Lower leg skin (tissue), 4 donors: Measurements from ENCODE around the gene CENPS. TPM values are rescaled to one million over a fixed set of nuclear protein-coding genes. Genes with fewer than 3 reads are reported as not detected.

Experiments used
- DNase-seq, 2 donors: peaks; one replicate each; pipeline ENCODE4 v3.0.0-alpha.2; 2019; ENCODE audit warnings: low spot score in 2 of 2
- H3K4me3 ChIP-seq: fragments of 200-600 bp; sonication (generic); 2 replicates; pipeline ENCODE4 v1.5.1; 2017; ENCODE audit warnings: mild to moderate bottlenecking, low read depth; ENCODE audit not compliant: poor library complexity, severe bottlenecking
- POLR2A ChIP-seq, 2 donors: fragments of 450-650 bp; IDR thresholded peaks; one replicate each; pipeline ENCODE4 v1.6.1; 2016 to 2017; ENCODE audit warnings: antibody characterized with exemption in 2 of 2, mild to moderate bottlenecking in 1 of 2, moderate library complexity in 1 of 2
- WGBS, 2 donors: methylation state at CpG; one replicate each; pipeline ENCODE4 v1.1.5; 2018; 5-methylcytosine and 5-hydroxymethylcytosine counted together
- intact Hi-C: fragments of 100-400 bp; cut with DNase I; formaldehyde crosslinking; loops from one replicate; pipeline ENCODE4 v1.15.0; 2023; ENCODE audit warnings: low total_unique reads
- total RNA-seq, 4 donors: library from RNA; depleted of rRNA; stranded (reverse); fragments of >200 nt; gene quantifications; one replicate each; pipeline ENCODE4 v1.1.0, GENCODE V29; 2016
- TF ChIP-seq, protein P1 (sequence below), 3 donors: fragments of 450-650 bp; IDR thresholded peaks; one replicate each; pipeline ENCODE4 v1.5.1; 2016; ENCODE audit warnings: antibody characterized with exemption in 3 of 3, mild to moderate bottlenecking in 3 of 3, moderate library complexity in 2 of 3

The CENPS gene
- total RNA-seq, 4 donors from 2014 or later, result 0.42 to 1.8 (median 0.97) TPM

DNA sequence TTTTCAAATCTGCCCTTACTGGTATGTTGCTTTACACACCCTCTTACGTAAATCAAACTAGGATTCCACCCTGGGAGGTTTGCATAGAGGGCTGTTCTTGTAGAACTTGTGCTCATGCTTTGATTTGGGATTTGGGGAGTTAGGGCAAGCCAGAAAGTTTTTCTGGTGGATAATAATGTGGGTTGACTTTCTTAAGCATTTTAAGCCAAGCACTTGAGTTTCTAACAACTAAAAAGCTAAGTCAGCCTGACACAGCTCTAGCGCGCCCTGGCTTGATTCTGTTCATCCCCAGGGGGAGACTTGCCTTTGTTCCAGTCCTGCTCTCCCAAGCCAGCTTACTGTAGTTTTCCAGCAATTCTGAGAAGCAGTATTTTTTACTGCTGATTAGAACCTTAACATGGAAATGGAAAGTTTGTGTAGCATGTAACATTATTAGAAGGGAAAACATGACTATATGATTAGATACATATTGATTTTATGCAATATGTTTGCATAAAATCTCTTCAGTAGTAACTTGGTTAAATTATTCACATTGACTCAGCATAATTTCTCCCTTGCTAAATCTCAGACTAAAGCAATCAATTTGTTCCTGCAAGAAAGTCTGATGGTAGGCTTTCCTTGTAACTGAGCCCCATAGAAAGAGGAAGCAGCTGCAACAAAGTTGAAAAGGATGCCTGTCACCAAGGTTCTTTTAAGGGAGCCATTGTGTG, 42.4 kb upstream of the CENPS start:
- no peak for DNase-seq
- H3K4me3 ChIP-seq, result no peak overlapping the region
- WGBS, 2 donors, result 6 to 12% methylated on average over 3 of the region's 3 CpGs
- intact Hi-C loops, result no loop called here
- TF ChIP-seq, protein P1, sequence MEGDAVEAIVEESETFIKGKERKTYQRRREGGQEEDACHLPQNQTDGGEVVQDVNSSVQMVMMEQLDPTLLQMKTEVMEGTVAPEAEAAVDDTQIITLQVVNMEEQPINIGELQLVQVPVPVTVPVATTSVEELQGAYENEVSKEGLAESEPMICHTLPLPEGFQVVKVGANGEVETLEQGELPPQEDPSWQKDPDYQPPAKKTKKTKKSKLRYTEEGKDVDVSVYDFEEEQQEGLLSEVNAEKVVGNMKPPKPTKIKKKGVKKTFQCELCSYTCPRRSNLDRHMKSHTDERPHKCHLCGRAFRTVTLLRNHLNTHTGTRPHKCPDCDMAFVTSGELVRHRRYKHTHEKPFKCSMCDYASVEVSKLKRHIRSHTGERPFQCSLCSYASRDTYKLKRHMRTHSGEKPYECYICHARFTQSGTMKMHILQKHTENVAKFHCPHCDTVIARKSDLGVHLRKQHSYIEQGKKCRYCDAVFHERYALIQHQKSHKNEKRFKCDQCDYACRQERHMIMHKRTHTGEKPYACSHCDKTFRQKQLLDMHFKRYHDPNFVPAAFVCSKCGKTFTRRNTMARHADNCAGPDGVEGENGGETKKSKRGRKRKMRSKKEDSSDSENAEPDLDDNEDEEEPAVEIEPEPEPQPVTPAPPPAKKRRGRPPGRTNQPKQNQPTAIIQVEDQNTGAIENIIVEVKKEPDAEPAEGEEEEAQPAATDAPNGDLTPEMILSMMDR (IDR thresholded peaks at IDR 0.05), result no peak
- TF ChIP-seq POLR2A (IDR thresholded peaks at IDR 0.05), result no peak

DNA sequence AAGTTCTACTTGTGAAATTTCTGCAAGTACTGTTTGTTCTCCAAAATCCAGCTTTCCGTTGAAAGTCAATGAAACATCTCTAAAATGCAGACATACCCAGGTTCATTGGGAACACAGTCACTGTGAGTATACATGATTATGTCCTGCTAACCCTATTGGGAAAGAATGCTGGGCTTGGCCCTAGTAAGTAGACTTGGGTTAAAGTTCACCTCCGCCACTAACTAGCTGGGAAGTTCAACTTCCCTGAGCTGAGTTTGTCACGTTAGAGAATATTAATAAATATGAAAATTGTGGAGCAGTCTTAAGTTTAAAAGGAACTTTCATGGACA, 41.9 kb upstream of the CENPS start:
- no peak for DNase-seq
- intact Hi-C loops, result no loop called here
- no peak for TF ChIP-seq POLR2A (IDR thresholded peaks at IDR 0.05)
- TF ChIP-seq, protein P1 (IDR thresholded peaks at IDR 0.05), result no peak
- 69 to 72% methylated on average over 3 of the region's 3 CpGs for WGBS, 2 donors
- H3K4me3 ChIP-seq, result no peak overlapping the region

DNA sequence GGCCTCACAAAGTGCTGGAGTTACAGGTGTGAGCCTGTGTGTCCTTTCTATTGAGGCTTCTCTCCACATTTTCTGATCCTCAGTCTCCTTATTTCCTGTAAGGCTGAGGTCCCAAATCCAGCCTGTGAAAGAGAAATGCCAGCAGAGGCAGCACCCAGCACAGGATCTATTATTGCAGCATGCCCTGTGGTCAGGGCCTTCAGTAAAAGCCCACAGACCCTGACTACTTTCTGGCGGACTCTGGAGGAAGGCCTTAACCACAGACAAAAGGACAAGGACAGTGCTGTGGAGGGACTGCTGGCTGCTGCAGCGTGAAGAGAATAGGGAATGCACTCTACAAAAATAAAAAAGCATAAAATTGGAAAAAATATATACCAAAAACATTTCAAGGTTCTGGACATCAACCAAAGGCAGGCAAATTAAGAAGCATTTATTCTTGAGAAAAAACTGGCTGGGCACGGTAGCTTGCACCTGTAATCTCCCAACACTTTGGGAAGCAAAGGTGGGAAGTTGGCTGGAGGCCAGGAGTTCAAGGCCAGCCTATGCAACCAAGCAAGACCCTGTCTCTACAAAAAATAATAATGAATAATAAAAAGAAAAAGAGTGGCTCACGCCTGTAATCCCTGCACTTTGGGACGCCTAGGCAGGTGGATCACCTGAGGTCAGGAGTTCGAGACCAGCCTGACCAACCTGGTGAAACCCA, 40.8 kb upstream of the CENPS start:
- TF ChIP-seq POLR2A (IDR thresholded peaks at IDR 0.05), result no peak
- TF ChIP-seq, protein P1 (IDR thresholded peaks at IDR 0.05), result no peak
- intact Hi-C loops, result no loop called here
- DNase-seq, result no peak
- WGBS, 2 donors, result 95% methylated on average over 6 of the region's 6 CpGs
- H3K4me3 ChIP-seq, result no peak overlapping the region

DNA sequence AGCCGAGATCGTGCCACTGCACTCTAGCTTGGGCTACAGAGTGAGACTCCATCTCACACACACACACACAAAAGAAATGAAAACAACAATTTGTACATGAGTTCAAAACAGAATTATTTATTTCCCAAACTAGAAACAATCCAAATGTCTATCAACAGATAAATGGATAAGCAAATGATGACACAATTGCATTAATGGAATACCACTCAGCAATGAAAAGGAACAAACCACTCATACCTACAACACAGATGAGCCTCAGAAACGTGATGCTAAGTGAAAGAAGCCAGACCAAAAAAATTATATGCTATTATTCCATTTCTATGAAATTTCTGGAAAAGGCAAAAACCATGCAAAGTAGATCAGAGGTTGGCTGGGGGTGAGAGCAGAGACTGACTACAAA, 33.4 kb upstream of the CENPS start:
- TF ChIP-seq, protein P1 (IDR thresholded peaks at IDR 0.05), result no peak
- TF ChIP-seq POLR2A (IDR thresholded peaks at IDR 0.05), result no peak
- no peak overlapping the region for H3K4me3 ChIP-seq
- WGBS, 2 donors, result 87 to 92% methylated on average over 3 of the region's 3 CpGs
- intact Hi-C loops, result no loop called here
- no peak for DNase-seq

DNA sequence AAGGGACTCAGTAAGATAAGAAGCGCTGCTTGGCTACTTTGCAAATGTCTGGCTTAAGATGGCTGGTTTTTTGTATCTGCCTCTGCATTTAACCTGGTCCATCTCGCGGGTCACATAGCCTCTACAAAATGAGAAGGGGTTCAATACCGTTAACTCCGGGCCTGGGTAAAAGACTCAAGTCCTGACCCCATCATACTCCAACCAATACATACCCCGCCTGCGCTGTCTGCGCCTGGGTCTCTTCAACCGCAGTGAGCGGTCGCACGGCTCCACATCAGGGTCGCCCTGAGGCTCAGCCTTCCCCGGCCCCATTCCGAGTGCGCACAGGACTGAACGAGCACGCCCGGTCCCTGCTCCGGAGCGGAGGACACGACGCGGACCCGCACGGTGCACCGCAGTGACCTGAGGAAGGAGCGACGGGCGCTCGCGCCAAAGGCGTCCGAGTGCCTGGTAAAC, 31.9 kb upstream of the CENPS start:
- WGBS, 2 donors, result 1 to 4% methylated on average over 13 to 33 of the region's 34 CpGs
- TF ChIP-seq, protein P1 (IDR thresholded peaks at IDR 0.05), result no peak
- TF ChIP-seq POLR2A (IDR thresholded peaks at IDR 0.05), result no peak
- H3K4me3 ChIP-seq, result peak overlapping the region; percentile 79
- intact Hi-C loops, result no loop called here
- DNase-seq, result no peak
